Measurements from ENCODE around the gene CORT.

DNA sequence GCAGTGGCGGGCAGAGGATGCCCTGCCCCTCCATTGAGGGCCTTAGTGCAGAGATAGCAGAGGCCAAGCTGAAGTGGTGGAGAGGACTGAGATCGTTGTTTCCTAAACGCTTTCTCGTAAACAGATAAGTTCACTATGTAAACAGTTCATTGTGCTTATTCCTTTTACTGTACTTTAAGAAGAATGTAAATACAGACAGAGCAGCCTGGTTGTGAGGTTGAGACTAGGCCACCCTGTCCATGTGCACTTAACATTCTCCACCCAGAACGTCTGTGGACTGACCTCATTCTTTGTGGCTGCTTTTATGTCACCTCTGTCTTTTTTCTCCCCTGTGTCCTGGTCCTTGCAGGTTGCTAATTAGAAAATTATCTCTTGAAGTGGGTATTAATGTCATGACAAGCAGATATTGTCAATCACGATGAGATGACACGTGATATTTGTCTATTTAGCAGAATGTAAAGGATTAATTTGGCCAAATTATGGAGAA is 11.1 kb upstream of the CORT start:
- TF ChIP-seq POLR2AphosphoS5 (IDR thresholded peaks at IDR 0.05; ENCODE audit: insufficient read depth, low read depth, low read length) (no peak), CTCF (IDR thresholded peaks at IDR 0.05; ENCODE audit: extremely low read depth in 1 of 2, insufficient read depth in 1 of 2, low read depth in 1 of 2, low read length in 2 of 2) (no peak), EZH2 (IDR thresholded peaks at IDR 0.05; ENCODE audit: borderline replicate concordance, low read depth, low read length, severe bottlenecking) (no peak), MYC (IDR thresholded peaks at IDR 0.05; ENCODE audit: low read depth, low read length) (no peak), MAX (IDR thresholded peaks at IDR 0.05; ENCODE audit: insufficient read depth, insufficient read length) (no peak), POLR2A (IDR thresholded peaks at IDR 0.05; ENCODE audit: low read depth, low read length) (no peak), GATA2 (IDR thresholded peaks at IDR 0.05; ENCODE audit: insufficient read depth, insufficient read length, low read depth, low read length) (no peak)

All from endothelial cell of umbilical vein (primary cell).